ENCODE data around the gene ASMTL. TPM values are rescaled to one million over a fixed set of nuclear protein-coding genes. Genes with fewer than 3 reads are reported as not detected.
"Not testable (repeated sequence)": the region's sequence is repeated elsewhere in the genome, so short reads cannot be mapped to it uniquely, and the experiment has no call there.

Gene ASMTL
- polyA plus RNA-seq (ENCODE audit: insufficient read length in 10 of 10) = 10 to 100 TPM; 15.3 to 25.8 (median 22.2) TPM
- long read RNA-seq, donor 1, partial matches to known transcripts = 5 of 7 reads
- long read RNA-seq, donor 1, other reads (novel, unspliced or antisense) = 0 of 7 reads
- long read RNA-seq, donor 2, partial matches to known transcripts = 0 of 5 reads
- long read RNA-seq, donor 2, other reads (novel, unspliced or antisense) = 0 of 5 reads
- long read RNA-seq, donor 3 = 0 reads
- long read RNA-seq, donor 4, partial matches to known transcripts = 0 of 3 reads
- long read RNA-seq, donor 4, other reads (novel, unspliced or antisense) = 0 of 3 reads
- long read RNA-seq, donor 5, partial matches to known transcripts = 5 of 11 reads
- long read RNA-seq, donor 5, other reads (novel, unspliced or antisense) = 0 of 11 reads
- long read RNA-seq, donor 6, transcript ASMTL-201 (13 exons, 2,027 nt) = major isoform, 7 of 7 reads
- long read RNA-seq, donor 6, partial matches to known transcripts = 0 of 7 reads
- long read RNA-seq, donor 6, other reads (novel, unspliced or antisense) = 0 of 7 reads
- long read RNA-seq, donor 7, transcript ASMTL-201 (13 exons, 2,027 nt) = major isoform, 5 of 5 reads
- long read RNA-seq, donor 7, partial matches to known transcripts = 0 of 5 reads
- long read RNA-seq, donor 7, other reads (novel, unspliced or antisense) = 0 of 5 reads
- long read RNA-seq, donor 8, partial matches to known transcripts = 0 of 2 reads
- long read RNA-seq, donor 8, other reads (novel, unspliced or antisense) = 0 of 2 reads
- long read RNA-seq, donor 9 = 0 reads

DNA sequence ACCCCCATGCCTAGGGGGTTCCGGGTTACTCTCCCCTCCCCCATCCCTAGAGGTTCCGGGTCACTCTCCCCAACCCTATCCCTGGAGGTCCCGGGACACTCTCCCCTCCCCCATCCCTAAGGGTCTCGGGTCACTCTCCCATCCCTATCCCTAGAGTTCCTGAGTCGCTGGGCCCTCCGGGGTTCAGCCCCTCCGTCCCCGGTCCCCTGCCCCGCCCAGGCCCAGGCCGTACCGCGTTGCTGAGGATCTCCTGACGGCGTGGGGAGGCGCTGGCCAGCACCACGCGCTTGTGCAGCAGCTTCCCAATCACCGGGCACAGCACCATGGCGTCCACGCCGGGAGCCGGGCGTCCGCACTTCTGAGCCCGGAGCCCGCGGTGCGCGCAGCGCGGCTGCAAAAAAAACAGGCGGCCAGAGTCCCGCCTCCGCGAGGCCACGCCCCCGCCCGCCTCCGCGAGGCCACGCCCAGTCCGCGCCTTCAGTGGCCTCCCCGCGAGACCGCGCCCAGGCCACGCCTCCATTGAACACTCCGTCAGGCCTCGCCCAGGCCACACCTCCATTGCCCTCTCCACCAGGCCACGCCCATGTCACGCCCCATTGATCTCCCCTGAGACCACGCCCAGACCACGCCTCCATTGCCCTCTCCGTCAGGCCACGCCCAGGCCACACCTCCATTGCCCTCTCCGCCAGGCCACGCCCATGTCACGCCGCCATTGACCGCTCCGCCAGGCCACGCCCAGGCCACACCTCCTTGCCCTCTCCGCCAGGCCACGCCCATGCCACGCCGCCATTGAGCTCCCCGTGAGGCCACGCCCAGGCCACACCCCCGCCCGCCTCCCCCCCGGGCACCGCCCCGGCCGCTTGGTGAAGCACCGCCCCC is at the start of gene ASMTL:
ASMTL (minus strand) TSS at position 394 of the 879 bp plus-strand sequence; CDS start at position 325, 69 bp downstream.
- DNase-seq = peak; percentile 98 to 99 (median 99)

- DNase-seq = no peak
These were observed 49.5 kb upstream of the ASMTL start for GRCh38 chrX:1502241-1502640.

DNA sequence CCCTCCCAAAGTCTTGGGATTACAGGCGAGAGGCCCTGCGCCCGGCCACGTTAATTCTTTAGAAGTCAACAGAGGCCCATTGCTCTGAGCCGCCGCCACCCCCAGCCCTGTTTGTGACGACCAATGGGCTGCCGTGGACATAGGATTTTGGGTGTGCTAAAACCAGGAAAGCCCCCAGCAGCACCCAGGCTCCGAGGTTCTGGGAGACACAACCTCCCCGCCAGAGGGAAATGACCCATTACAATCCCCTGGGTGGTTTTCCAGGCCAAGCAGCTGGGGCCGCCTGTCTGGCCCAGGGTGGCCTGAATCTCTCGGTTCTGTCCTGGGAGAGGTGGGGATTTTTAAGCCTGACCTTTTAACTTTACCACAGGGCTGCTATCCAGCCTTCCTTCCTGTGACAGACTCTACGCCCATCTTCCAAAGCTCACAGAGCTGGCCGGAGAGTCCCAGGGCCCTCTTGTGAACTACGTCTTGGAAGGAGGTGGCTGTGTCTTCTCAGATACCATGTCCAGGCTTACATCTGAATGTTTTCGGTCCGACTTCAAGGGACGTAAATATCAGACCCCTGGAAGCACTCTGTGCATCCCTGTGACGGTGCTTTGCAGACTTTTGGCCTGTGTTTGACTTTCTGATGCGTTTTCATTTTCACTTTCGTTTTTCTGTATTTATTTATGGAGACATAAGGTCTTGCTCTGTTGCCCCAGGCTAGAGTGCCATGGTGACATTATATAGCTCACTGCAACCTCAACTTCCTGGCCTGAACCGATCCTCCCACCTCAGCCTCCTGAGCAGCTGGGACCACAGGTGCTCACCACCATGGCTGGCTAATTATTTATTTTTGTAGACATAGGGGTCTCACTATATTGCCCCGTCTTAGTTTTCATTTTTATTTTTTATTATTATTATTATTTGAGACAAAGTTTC is 48.3 kb upstream of the ASMTL start:
- DNase-seq = peak in 1 of 3 donors; percentile 18

DNA sequence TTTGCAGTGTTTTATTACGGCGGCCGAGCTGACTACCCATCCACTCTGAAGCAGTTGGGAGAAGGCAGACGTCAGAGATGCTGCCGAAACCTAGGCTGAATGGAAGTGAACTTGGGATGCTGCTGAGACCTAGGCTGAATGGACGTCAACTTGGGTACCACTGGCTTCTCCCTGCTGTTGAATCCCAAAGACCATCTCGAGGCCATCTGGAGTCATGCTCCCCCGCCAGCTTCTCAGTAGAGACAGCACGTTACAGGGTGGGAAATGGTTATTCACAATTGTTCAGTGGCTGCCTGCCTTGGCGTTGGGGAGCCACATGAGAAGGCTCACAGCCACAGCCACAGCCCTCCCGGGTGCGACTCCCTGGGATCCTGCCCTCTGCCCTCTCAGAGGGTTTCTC is 43.4 kb upstream of the ASMTL start:
- no peak for DNase-seq

GRCh38 chrX:1493877-1494510 is 41.3 kb upstream of the ASMTL start:
- DNase-seq = peak in 1 of 3 donors; percentile 23

- DNase-seq = no peak
These were observed 40.7 kb upstream of the ASMTL start for GRCh38 chrX:1493412-1493811.

DNA sequence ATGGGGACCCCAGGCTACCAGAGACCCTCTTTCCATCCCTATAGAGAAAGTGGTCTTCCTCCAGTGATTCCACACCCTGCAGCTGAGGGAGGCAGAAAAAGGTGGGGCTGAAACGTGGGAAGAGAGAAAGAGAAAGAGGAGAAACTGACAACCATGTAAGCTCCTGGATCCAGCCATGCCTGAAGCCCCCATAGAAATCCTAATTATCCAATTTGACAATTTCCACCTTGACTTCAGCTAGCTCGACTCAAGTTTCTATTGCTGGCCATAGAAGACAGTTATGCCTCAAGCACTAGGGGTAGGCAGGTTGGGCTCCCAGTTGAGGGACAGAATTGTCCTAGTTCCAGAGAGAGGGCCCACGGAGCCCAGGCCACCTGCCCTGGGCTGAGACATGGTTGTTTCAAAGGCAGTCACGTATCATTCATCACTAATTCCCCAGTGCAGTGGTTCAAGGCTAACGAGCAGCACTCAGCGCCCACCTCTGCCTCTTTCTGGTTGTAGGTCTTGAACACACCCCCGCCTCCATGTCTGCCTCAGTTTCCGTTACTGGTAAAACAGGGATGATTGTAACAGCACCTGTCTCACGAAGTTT is 39.8 kb upstream of the ASMTL start:
- no peak for DNase-seq

- DNase-seq = no peak
These were observed 39.2 kb upstream of the ASMTL start for GRCh38 chrX:1491851-1492349.

- not testable (repeated sequence) for DNase-seq
These were observed 38.5 kb upstream of the ASMTL start for GRCh38 chrX:1491248-1491647.

GRCh38 chrX:1490723-1491122 is 38.0 kb upstream of the ASMTL start:
- DNase-seq = not testable (repeated sequence)

GRCh38 chrX:1489354-1489753 is 36.6 kb upstream of the ASMTL start:
- DNase-seq = not testable (repeated sequence)

- DNase-seq = no peak
These were observed 36.0 kb upstream of the ASMTL start for GRCh38 chrX:1488745-1489144.

DNA sequence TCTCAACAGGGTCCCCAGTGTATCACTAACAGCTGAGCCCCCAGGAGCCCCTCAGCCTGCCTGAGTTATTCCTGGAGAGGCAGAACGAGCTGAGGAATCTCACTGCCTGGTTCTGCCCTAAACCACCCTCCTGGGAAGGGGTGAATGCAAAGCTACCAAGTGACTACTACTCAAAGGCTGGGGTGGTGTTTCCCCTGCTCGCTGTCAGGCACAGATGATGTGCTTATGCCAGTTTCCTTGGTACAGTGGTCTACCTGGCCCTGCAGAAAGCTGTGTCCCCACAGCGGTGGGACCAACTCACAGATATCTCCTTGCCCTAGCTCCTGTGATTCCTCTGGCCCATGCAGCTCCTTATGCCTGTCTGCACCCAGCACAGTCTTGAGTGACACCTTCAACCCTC is 35.4 kb upstream of the ASMTL start:
- DNase-seq = no peak

GRCh38 chrX:1487401-1487800 is 34.7 kb upstream of the ASMTL start:
- no peak for DNase-seq

DNA sequence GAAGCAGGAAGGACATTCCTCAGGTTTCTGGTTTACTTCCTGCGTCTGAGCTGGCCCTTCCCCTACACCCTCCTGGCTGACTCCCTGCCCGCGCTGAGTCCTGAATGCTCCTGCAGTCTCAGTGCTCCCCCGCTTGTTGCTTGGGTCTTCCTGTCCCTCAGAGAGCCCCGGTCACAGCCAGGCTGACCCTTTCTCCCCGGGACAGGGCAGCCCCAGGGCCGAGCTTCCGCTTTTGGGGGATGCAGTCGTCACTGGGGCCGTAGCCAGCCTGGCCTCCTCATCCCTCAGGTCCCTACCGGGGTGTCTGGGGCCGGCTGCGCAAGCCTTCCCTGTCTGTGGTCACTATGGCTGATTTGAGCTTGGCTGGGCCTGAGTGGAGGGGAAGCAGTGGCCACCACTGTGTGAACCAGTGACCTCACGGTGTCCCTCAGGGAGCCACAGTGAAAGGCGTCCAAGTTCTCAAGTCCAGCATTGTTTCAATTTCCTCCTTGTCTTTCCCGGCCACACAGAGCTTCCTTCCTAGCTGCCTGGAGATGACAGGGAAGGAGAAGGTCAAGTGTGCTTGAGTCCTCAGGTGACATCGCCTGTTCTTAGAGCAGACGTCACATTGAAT is 34.1 kb upstream of the ASMTL start:
- peak in 1 of 3 donors; percentile 61 for DNase-seq

DNA sequence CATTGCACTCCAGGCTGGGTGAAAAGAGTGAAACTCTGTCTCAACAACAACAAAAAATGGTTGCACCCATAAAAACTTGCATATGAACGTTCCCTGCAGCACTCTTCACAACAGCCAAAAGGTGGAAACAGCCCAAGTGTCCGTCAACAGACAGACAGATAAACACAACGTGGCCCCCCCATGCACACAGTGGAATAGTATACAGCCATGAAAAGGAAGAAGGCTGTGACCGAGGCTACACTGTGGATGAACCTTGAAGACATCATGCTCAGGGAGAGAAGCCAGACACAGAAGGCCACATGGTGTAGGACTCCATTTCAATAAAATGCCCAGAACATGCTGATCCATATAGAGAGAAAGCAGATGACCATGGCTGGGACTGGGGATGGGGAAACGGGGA is 33.5 kb upstream of the ASMTL start:
- DNase-seq = no peak

DNA sequence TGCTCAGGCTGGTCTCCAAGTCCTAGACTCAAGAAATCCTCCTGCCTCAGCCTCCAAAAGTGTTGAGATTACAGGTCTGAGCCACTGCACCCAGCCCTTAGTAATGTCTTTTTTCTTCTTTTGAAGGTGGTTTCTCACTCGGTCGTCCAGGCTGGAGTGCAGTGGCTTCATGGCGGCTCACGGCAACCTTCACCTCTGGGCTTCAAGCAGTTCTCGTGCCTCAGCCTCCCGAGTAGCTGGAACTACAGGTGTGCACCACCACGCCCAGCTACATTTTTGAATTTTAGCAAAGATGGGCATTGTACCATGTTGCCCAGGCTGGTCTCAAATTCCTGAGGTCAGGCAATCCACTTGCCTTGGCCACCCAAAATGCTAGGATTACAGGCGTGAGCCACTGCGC is 32.3 kb upstream of the ASMTL start:
- no peak for DNase-seq

GRCh38 chrX:1484638-1485019 is 31.9 kb upstream of the ASMTL start:
- no peak for DNase-seq

Data from muscle of back (tissue), 13 donors.